Mucosa of descending colon (tissue), 3 donors: ENCODE data around the gene RALGAPA2. TPM values are rescaled to one million over a fixed set of nuclear protein-coding genes. Genes with fewer than 3 reads are reported as not detected.

Source experiments
- ATAC-seq: fragments of 200-7000 bp; cut with Tn5 transposase; one replicate; pipeline ENCODE4 v1.9.1; 2020; ENCODE audit warnings: mild to moderate bottlenecking, moderate library complexity
- DNase-seq, 3 donors: peaks; one replicate each; pipeline ENCODE4 v3.0.0-alpha.2; 2020
- H3K36me3 ChIP-seq: fragments of 200-600 bp; one replicate; pipeline ENCODE4 v1.8.0; 2021; ENCODE audit warnings: low read depth, mild to moderate bottlenecking
- H3K4me1 ChIP-seq: fragments of 200-600 bp; one replicate; pipeline ENCODE4 v1.8.0; 2021; ENCODE audit warnings: low read depth, mild to moderate bottlenecking
- H3K4me3 ChIP-seq: fragments of 200-600 bp; one replicate; pipeline ENCODE4 v1.8.0; 2021; ENCODE audit warnings: mild to moderate bottlenecking
- H3K9me3 ChIP-seq: fragments of 200-600 bp; one replicate; pipeline ENCODE4 v1.8.0; 2021; ENCODE audit warnings: mild to moderate bottlenecking
- intact Hi-C, 2 donors: fragments of 100-400 bp; cut with DNase I in 1 of 2; cut with micrococcal nuclease in 1 of 2; formaldehyde crosslinking; loops; one replicate each; pipeline versions ENCODE4 v1.11.0 to v1.11.1; 2022; cut with DNase I, micrococcal nuclease
- total RNA-seq, 3 donors: library from RNA; stranded (reverse); fragmentation: NEBNext Ultra II Directional in 2 of 3; extraction: Animal tissue kit (Norgen Biotek cat#: 25700) in 2 of 3; gene quantifications; one replicate each; pipeline versions ENCODE4 v1.2.1 to v1.2.4, GENCODE V29; 2021 to 2023
- TF ChIP-seq, protein P1 (sequence below): fragments of 200-600 bp; IDR thresholded peaks from one replicate; pipeline ENCODE4 v1.8.0; 2022; ENCODE audit warnings: antibody characterized with exemption, mild to moderate bottlenecking
- donor health status: DM: no; HTN: no; CAD: no; lungs with moderate emphysema.
- donor health status: DM: no; HTN: no; CAD: no.
- donor health status: DM: no; HTN: yes; CAD: no.

Gene RALGAPA2
- total RNA-seq, 3 donors from 2014 or later = 46.3 to 85.9 (median 66.9) TPM

DNA sequence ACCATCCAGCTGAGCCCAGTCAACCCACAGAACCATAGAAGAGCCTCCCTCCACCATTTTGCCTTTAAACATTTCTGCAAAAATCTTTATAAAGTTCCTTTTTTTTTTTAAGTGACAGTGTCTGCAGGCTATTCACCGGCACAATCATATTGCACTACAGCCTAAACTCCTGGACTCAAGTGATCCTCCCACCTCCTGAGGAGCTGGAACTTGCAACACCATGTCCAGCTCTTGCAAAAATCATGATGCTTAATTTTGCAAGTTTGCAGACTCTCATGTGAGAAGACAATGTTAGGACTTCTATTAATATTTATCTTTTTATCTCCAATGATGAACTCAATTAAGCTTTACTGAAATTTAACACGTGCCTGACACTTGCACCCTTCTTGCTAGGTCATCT, 255.7 kb downstream of the RALGAPA2 start:
- Histone ChIP-seq H3K36me3 (no peaks in the 10 kb centered on the region), H3K4me1 (no peaks in the 10 kb centered on the region), H3K9me3 (no peaks in the 10 kb centered on the region), H3K4me3 (no peak overlapping the region)
- TF ChIP-seq, protein P1, sequence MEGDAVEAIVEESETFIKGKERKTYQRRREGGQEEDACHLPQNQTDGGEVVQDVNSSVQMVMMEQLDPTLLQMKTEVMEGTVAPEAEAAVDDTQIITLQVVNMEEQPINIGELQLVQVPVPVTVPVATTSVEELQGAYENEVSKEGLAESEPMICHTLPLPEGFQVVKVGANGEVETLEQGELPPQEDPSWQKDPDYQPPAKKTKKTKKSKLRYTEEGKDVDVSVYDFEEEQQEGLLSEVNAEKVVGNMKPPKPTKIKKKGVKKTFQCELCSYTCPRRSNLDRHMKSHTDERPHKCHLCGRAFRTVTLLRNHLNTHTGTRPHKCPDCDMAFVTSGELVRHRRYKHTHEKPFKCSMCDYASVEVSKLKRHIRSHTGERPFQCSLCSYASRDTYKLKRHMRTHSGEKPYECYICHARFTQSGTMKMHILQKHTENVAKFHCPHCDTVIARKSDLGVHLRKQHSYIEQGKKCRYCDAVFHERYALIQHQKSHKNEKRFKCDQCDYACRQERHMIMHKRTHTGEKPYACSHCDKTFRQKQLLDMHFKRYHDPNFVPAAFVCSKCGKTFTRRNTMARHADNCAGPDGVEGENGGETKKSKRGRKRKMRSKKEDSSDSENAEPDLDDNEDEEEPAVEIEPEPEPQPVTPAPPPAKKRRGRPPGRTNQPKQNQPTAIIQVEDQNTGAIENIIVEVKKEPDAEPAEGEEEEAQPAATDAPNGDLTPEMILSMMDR = no peak
- intact Hi-C loops = no loop called here
- ATAC-seq = no peak
- DNase-seq = no peak

DNA sequence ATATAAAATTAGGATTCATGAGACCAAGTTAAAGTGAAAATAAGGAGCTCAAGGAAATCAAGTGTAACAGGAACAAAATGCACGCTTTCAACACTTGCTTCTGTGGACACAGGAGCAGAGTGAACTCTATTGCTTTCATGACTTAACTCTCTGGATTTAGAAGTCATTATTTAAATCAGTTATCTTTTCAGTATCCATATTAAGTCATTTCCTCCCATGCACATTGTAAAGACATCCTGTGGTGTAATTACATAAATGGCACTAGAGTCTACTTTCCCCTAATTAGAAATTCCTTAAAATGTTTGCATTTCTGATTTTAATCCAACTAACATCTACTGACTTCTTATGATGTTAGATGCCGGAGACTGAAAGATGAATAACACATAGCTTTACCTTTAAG, 256.5 kb downstream of the RALGAPA2 start:
- intact Hi-C loops = no loop called here
- Histone ChIP-seq H3K9me3 (no peaks in the 10 kb centered on the region), H3K4me1 (no peaks in the 10 kb centered on the region), H3K36me3 (no peaks in the 10 kb centered on the region), H3K4me3 (no peak overlapping the region)
- DNase-seq = no peak
- TF ChIP-seq, protein P1 = no peak
- no peak for ATAC-seq

DNA sequence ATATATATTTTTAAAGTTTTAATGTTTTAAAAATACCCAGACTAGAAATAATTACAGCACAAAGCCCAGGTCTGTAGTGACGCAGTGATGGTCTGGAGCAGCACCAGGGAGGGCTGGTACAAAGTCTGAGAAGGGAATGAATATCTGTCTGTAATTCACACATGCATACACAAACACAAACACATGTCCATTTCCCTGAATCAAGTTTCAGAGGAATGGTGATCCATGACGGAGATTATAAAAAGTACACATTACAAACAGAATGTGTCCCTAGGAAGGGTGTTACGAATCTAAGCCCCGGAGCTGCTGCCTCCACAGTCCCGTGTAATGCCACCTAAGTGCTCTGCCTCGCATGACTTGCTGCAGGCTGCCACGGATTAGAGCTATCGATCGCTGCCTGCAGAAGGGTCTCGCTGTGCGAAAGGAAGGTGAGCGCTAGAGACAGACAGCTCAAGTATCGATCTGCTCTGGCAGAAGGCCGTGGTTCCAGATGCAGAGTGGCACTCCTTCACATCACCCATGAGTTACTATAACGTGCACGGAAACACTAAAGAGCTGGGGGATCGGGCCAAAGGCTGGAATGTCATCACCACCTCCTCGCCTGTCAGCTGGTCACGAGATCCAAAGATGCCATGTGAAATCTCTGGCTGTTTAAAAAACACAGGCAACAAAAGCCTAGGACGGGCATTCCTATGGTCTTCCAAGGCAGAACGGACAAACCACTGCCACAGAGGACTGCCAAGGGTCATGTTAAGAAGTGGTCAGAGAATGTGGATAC, 257.4 kb downstream of the RALGAPA2 start:
- Histone ChIP-seq H3K4me1 (no peaks in the 10 kb centered on the region), H3K36me3 (no peaks in the 10 kb centered on the region), H3K4me3 (no peak overlapping the region), H3K9me3 (no peaks in the 10 kb centered on the region)
- ATAC-seq (no peak), DNase-seq (no peak)
- TF ChIP-seq, protein P1 = no peak
- intact Hi-C loops = no loop called here

DNA sequence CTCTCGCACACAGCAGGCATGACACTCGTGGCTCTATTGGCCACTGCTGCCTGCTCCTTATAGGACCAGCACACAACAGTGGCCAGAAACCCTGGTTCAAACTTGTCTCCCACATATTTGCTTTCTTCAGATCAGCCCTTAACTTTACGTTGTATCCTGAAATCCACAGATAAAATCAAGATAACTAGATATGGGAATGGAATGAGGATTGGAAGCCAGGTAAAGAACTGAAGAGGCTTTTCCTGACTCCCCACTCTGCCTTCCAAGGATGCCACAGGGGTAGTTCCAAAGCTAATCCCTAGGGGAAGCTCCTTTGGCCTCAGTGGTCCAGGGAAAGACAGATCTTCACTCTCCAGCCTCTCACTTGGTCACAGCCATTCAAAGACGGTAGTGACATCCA, 258.1 kb downstream of the RALGAPA2 start:
- Histone ChIP-seq H3K4me3 (no peak overlapping the region), H3K36me3 (no peaks in the 10 kb centered on the region), H3K9me3 (no peaks in the 10 kb centered on the region), H3K4me1 (no peaks in the 10 kb centered on the region)
- DNase-seq = no peak
- intact Hi-C loops = no loop called here
- ATAC-seq = no peak
- TF ChIP-seq, protein P1 = no peak

DNA sequence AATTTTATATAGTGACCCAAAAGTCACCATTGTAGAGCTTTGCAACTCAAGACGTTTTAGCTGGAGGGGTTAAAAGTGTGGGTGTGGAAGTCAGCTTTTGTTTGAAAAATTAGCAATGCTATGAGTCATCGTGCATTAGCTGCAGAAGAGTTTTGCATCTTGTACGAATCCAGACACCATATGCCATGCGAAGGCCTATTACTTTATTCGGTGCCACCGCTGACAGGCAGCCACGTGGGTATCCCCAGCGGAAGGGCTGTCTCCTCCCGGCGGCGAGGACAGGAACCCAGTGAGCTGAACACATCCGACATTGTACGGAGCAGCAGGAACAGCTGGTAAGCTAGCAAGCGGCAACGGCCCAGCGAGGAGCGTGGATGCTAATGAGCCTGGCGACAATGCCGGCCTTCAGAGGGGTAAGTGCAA, 260.2 kb downstream of the RALGAPA2 start:
- TF ChIP-seq, protein P1 = no peak
- H3K36me3 ChIP-seq = no peaks in the 10 kb centered on the region
- DNase-seq = peak; percentile 32 to 69 (median 47)
- peak; percentile 75 for ATAC-seq
- intact Hi-C loops = no loop called here
- no peaks in the 10 kb centered on the region for H3K9me3 ChIP-seq
- no peaks in the 10 kb centered on the region for H3K4me1 ChIP-seq
- no peak overlapping the region for H3K4me3 ChIP-seq
